H1 (cell line): Measurements from ENCODE around the gene TMEM135. TPM values are rescaled to one million over a fixed set of nuclear protein-coding genes. Genes with fewer than 3 reads are reported as not detected.

Experiments
- KDM1A ChIP-seq: fragments of 200-600, 300-600 bp; sonication (generic); IDR thresholded peaks from 2 replicates; pipeline ENCODE4 v1.7.1; 2016; ENCODE audit warnings: mild to moderate bottlenecking, low read length, borderline replicate concordance
- NRF1 ChIP-seq: IDR thresholded peaks from 2 replicates; pipeline ENCODE4 v1.6.1; 2011; ENCODE audit warnings: mild to moderate bottlenecking, low read depth, low read length, improper control_type of control experiment
- polyA plus RNA-seq, 7 experiments: library from polyadenylated mRNA; depleted of rRNA in 3 of 7; stranded (reverse) in 5 of 7; unstranded in 2 of 7; fragments of >200 nt in 5 of 7; fragments of 200-250 nt in 2 of 7; gene quantifications; 1 replicate in 5 of 7; 2 replicates in 1 of 7; 4 replicates in 1 of 7; pipeline versions ENCODE4 v1.2.1 to v1.2.3, GENCODE V29; 2011 to 2013; ENCODE audit warnings: missing spikeins in 2 of 7, mixed read lengths in 2 of 7
- total RNA-seq: library from RNA; stranded (reverse); fragmentation: NEBNext Ultra II Directional; extraction: Animal tissue kit (Norgen Biotek cat#: 25700); gene quantifications from 2 replicates; pipeline ENCODE4 v1.2.1, GENCODE V29; 2021
- TF ChIP-seq, protein P1 (sequence below): fragments of 300-600 bp; sonication (generic); IDR thresholded peaks from 2 replicates; pipeline ENCODE4 v1.7.1; 2012; ENCODE audit warnings: low read length, moderate library complexity, mild to moderate bottlenecking, inconsistent platforms; ENCODE audit not compliant: insufficient replicate concordance

The TMEM135 gene
- total and polyA plus RNA-seq, 2 of the 8 experiments (the other 6 are each of a cell fraction or from before 2014, with no cell fraction given) = 9.3 to 31.3 TPM

DNA sequence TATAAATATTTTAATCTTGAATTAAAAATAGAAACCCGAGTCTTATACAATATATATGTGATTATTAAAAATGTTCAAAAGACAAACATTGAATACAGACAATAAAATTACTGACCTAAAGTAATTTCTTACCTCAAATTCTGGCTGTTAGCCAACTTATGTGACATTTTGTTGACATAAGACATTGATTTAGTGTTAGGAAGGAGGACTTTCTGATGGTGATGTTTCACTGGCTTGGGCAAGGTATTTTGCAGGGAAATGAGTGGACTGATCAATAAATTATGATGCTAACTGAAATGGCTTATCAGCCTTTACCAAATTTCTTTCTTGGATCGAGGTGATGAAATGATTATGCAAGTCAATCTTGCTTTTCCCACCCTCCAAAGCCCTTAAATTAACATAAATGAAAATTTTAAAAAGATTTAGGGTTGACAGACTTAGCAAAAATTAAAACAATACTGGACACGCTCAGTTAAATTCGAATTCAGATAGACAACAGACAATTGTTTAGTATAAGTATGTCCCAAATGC is 49.3 kb upstream of the TMEM135 start (continued):
- TF ChIP-seq, protein P1, sequence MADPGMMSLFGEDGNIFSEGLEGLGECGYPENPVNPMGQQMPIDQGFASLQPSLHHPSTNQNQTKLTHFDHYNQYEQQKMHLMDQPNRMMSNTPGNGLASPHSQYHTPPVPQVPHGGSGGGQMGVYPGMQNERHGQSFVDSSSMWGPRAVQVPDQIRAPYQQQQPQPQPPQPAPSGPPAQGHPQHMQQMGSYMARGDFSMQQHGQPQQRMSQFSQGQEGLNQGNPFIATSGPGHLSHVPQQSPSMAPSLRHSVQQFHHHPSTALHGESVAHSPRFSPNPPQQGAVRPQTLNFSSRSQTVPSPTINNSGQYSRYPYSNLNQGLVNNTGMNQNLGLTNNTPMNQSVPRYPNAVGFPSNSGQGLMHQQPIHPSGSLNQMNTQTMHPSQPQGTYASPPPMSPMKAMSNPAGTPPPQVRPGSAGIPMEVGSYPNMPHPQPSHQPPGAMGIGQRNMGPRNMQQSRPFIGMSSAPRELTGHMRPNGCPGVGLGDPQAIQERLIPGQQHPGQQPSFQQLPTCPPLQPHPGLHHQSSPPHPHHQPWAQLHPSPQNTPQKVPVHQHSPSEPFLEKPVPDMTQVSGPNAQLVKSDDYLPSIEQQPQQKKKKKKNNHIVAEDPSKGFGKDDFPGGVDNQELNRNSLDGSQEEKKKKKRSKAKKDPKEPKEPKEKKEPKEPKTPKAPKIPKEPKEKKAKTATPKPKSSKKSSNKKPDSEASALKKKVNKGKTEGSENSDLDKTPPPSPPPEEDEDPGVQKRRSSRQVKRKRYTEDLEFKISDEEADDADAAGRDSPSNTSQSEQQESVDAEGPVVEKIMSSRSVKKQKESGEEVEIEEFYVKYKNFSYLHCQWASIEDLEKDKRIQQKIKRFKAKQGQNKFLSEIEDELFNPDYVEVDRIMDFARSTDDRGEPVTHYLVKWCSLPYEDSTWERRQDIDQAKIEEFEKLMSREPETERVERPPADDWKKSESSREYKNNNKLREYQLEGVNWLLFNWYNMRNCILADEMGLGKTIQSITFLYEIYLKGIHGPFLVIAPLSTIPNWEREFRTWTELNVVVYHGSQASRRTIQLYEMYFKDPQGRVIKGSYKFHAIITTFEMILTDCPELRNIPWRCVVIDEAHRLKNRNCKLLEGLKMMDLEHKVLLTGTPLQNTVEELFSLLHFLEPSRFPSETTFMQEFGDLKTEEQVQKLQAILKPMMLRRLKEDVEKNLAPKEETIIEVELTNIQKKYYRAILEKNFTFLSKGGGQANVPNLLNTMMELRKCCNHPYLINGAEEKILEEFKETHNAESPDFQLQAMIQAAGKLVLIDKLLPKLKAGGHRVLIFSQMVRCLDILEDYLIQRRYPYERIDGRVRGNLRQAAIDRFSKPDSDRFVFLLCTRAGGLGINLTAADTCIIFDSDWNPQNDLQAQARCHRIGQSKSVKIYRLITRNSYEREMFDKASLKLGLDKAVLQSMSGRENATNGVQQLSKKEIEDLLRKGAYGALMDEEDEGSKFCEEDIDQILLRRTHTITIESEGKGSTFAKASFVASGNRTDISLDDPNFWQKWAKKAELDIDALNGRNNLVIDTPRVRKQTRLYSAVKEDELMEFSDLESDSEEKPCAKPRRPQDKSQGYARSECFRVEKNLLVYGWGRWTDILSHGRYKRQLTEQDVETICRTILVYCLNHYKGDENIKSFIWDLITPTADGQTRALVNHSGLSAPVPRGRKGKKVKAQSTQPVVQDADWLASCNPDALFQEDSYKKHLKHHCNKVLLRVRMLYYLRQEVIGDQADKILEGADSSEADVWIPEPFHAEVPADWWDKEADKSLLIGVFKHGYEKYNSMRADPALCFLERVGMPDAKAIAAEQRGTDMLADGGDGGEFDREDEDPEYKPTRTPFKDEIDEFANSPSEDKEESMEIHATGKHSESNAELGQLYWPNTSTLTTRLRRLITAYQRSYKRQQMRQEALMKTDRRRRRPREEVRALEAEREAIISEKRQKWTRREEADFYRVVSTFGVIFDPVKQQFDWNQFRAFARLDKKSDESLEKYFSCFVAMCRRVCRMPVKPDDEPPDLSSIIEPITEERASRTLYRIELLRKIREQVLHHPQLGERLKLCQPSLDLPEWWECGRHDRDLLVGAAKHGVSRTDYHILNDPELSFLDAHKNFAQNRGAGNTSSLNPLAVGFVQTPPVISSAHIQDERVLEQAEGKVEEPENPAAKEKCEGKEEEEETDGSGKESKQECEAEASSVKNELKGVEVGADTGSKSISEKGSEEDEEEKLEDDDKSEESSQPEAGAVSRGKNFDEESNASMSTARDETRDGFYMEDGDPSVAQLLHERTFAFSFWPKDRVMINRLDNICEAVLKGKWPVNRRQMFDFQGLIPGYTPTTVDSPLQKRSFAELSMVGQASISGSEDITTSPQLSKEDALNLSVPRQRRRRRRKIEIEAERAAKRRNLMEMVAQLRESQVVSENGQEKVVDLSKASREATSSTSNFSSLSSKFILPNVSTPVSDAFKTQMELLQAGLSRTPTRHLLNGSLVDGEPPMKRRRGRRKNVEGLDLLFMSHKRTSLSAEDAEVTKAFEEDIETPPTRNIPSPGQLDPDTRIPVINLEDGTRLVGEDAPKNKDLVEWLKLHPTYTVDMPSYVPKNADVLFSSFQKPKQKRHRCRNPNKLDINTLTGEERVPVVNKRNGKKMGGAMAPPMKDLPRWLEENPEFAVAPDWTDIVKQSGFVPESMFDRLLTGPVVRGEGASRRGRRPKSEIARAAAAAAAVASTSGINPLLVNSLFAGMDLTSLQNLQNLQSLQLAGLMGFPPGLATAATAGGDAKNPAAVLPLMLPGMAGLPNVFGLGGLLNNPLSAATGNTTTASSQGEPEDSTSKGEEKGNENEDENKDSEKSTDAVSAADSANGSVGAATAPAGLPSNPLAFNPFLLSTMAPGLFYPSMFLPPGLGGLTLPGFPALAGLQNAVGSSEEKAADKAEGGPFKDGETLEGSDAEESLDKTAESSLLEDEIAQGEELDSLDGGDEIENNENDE = no peak
- TF ChIP-seq NRF1 = no peak
- TF ChIP-seq KDM1A = no peak
